ENCODE results near the gene TRMU. TPM values are rescaled to one million over a fixed set of nuclear protein-coding genes. Genes with fewer than 3 reads are reported as not detected.

TRMU gene
- total and polyA plus RNA-seq, 2 experiments from 2014 or later = 48.3 to 70.4 TPM

GRCh38 chr22:46289244-46289891 lies 46.1 kb upstream of the TRMU start:
- Histone ChIP-seq H3K4me2 (no peak overlapping the region), H3K36me3 (ENCODE audit: insufficient read depth) (no peaks in the 10 kb centered on the region; the same call in 1 of the 2 replicates), H3K9me2 (ENCODE audit: insufficient read depth) (no peaks in the 10 kb centered on the region), H4K20me1 (replicated peaks; ENCODE audit: insufficient read depth) (no peaks in the 10 kb centered on the region), H3F3A (replicated peaks; ENCODE audit: low read depth) (no peaks in the 10 kb centered on the region), H3K27me3 (ENCODE audit: insufficient read depth) (no peaks in the 10 kb centered on the region), H2AFZ (no peak overlapping the region), H3K27ac (ENCODE audit: low read depth) (no peak overlapping the region), H3K4me1 (ENCODE audit: insufficient read depth) (no peaks in the 10 kb centered on the region), H3K4me3 (no peak overlapping the region), H3K79me2 (replicated peaks; ENCODE audit: insufficient read depth) (no peaks in the 10 kb centered on the region)
- H3K27me3 Mint-ChIP-seq (ENCODE audit: insufficient read depth, low read depth, poor library complexity) = peaks cover 9% of the 10 kb centered on the region
- DNase-seq (ENCODE audit: low spot score) (no peak), ATAC-seq (no peak)
- peaks cover 24% of the 10 kb centered on the region for H3K36me3 Mint-ChIP-seq (ENCODE audit: low read depth)
- TF ChIP-seq STAT1 (IDR thresholded peaks at IDR 0.05; ENCODE audit: unreplicated experiment) (no peak), CTCF (conservative IDR thresholded peaks at IDR 0.05; ENCODE audit: low read depth in 2 of 2) (no peak), REST (IDR thresholded peaks at IDR 0.05; ENCODE audit: unreplicated experiment) (no peak), ZNF462 (CRISPR knock-in tag; IDR thresholded peaks at IDR 0.05) (no peak), NANOG (IDR thresholded peaks at IDR 0.05; ENCODE audit: borderline replicate concordance) (no peak), ZNF331 (CRISPR knock-in tag; IDR thresholded peaks at IDR 0.05; ENCODE audit: low read depth) (no peak), EZH2 (IDR thresholded peaks at IDR 0.05; ENCODE audit: low read depth, unreplicated experiment) (no peak)
- H3K4me3 Mint-ChIP-seq = no peak overlapping the region
- H3K27ac Mint-ChIP-seq = no peak overlapping the region
- no peaks in the 10 kb centered on the region; the same call in 2 of the 3 replicates for H3K9me3 Mint-ChIP-seq
- no peaks in the 10 kb centered on the region for H3K4me1 Mint-ChIP-seq

All from GM23338 (cell line).